ENCODE results near the gene AHNAK.

Gene AHNAK

DNA sequence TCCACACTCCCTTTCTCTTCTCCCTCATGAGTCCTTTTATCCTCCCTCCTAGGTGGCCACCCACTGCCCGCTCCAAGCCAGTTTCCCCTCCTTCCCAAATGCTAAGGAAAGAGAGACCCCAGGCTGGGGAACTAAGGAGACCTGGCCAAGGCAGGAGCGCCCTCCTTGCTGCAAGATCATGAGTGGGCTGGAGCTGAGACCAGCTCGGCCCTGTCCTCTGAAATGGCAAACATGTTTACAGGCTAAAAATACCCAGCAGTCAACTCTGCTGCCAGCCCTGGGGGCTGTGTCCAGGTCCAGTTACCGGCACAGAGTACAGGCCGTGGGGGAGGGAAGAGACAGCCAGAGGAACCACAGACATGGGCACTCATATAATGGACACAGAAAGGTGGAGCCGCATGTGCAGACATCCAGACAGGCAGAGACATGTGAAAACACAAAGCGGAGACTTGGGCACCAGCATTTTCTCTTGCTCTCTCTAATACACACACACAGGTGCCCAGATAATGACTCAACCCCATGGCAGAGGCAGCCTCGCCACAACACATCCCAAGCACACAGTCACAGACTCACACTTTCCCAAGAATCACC, 1.2 kb upstream of the AHNAK start:
- TF ChIP-seq, protein P1, sequence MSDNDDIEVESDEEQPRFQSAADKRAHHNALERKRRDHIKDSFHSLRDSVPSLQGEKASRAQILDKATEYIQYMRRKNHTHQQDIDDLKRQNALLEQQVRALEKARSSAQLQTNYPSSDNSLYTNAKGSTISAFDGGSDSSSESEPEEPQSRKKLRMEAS (IDR thresholded peaks at IDR 0.05; ENCODE audit: low read depth, low read length): no peak
- TF ChIP-seq, protein P2, sequence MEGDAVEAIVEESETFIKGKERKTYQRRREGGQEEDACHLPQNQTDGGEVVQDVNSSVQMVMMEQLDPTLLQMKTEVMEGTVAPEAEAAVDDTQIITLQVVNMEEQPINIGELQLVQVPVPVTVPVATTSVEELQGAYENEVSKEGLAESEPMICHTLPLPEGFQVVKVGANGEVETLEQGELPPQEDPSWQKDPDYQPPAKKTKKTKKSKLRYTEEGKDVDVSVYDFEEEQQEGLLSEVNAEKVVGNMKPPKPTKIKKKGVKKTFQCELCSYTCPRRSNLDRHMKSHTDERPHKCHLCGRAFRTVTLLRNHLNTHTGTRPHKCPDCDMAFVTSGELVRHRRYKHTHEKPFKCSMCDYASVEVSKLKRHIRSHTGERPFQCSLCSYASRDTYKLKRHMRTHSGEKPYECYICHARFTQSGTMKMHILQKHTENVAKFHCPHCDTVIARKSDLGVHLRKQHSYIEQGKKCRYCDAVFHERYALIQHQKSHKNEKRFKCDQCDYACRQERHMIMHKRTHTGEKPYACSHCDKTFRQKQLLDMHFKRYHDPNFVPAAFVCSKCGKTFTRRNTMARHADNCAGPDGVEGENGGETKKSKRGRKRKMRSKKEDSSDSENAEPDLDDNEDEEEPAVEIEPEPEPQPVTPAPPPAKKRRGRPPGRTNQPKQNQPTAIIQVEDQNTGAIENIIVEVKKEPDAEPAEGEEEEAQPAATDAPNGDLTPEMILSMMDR (IDR thresholded peaks at IDR 0.05; ENCODE audit: low read depth, low read length): no peak
- TF ChIP-seq MYC (IDR thresholded peaks at IDR 0.05; ENCODE audit: low read depth, low read length) (no peak), POLR2A (IDR thresholded peaks at IDR 0.05; ENCODE audit: extremely low read depth, insufficient read length) (no peak)
- no peak overlapping the region for H3K4me3 ChIP-seq (ENCODE audit: low read depth, low read length)
- no peak for DNase-seq (ENCODE audit: low read depth)

DNA sequence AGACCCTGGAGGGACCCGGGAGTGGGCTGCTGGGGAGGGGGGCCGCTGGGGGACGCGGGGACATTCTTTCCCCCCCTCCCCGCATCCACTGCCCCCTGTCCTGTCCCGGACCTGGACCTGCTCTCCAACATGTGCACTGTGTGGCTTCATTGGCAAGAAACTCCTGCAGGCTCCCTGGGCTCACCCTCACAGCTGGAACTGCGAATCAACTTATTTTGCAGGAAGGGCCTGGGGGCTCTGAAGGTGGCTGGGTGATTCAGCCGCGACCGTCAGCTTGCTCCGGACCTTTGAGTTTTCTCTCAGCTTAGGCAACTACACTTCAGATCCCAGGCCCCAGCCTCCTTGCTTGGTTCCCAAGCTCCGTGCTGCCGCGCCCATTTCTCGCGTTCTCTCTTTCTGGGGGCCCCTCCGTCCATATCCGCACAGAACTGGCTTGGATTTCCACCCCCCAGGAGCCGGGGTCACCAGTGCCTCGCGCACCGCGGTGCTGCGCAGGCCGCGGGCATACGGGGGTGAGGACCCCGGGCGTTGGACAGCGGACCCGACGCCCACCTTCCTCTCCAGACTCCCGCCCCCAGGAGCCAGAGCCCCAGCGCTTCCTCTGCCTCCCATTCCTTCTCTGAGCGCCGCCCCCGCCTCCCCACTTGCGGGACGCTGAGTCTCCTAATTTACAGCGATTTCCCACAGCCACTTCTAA, 471 bp upstream of the AHNAK start:
- H3K4me3 ChIP-seq (ENCODE audit: low read depth, low read length): peak overlapping the region; percentile 57
- TF ChIP-seq, protein P1 (IDR thresholded peaks at IDR 0.05; ENCODE audit: low read depth, low read length): no peak
- peak; percentile 81 for DNase-seq (ENCODE audit: low read depth)

DNA sequence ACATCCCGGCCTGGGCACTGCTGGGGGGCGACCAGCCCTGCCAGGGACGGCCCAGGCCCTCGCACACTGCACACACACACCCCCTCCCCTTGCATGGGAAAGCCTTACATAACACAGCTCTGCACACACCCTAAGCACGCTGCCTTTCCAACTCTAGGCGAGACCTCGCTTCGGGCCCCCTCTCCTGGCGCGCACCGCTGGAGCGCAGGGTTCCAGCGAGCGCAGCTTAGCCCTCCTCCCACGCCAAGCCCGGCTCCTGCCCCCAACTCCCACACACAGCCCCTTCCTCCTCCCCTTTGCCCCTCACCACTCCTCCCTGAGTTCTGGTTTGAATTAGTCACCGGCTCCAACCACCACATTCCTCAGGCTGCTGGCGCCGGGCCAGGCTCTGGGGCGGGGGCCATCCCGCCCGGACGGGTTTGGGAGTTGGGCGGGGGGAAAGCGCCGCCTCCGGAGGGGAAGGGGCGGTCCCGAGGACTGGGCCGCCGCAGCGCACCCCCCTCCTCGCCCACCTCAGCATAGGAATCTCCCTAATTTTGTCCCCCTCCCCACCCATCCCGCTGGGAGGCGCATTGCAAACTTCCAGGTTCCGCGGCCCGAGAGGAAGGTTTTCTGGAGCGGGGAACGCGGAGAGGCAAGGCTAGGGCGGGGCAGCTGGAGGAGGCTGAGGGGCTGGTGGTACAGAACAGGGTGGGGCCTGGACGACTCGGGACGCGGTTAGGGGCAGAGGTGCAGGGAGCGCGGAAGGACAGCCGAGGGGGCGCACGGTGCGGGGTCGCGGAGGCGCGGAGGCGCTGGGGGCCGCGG, 966 bp downstream of the AHNAK start:
- H3K4me3 ChIP-seq (ENCODE audit: low read depth, low read length): peak overlapping the region; percentile 83
- peak; percentile 99 for DNase-seq (ENCODE audit: low read depth)
- TF ChIP-seq, protein P1 (IDR thresholded peaks at IDR 0.05; ENCODE audit: low read depth, low read length): peak; percentile 87
- TF ChIP-seq MYC (IDR thresholded peaks at IDR 0.05; ENCODE audit: low read depth, low read length) (peak; percentile 93), POLR2A (IDR thresholded peaks at IDR 0.05; ENCODE audit: extremely low read depth, insufficient read length) (no peak)
- TF ChIP-seq, protein P2 (IDR thresholded peaks at IDR 0.05; ENCODE audit: low read depth, low read length): peak; percentile 6

DNA sequence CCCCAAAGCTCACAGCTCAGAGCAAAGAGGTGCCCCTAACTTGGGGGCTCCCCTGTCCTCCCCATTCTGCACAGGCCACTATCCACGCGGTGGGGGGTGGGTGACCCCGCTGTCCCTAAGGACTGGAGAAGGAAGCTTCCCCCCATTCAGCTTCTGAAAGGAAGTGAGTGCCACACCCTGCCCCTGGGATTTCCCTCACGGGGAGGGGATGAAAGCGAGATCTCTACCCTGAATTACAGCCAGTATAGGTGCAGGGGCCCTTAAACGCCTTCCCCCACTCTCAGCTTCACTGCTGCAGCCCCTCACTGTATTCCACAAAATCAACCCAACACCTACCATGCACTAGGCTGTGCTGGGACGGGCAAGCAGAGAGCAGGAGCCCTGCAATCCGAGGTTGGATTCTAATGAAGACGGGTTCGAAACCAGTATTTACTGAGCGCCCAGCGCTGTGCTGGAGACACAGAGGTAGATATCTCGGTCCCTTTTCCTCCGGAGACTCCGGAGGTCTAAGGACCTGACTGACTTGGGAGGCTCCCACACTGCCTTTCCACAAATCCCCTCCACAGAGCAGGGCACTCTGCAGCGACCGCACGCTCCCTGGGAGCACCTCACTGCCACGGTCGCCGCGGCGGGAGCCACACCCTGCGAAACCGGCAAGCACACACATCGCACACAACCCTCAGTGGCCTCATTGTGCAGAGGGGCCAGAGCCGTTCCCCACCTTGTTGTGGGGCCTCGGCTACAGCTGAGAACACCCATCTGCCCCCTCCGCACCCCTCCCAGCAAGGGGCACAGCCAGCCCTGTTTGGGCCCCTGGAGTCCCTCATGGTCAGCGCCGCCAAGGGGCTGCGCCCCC, 1.8 kb downstream of the AHNAK start:
- H3K4me3 ChIP-seq (ENCODE audit: low read depth, low read length): peak overlapping the region; percentile 83
- TF ChIP-seq, protein P1 (IDR thresholded peaks at IDR 0.05; ENCODE audit: low read depth, low read length): peak; percentile 16; the same call in 1 of the 2 replicates
- TF ChIP-seq, protein P2 (IDR thresholded peaks at IDR 0.05; ENCODE audit: low read depth, low read length): no peak
- peak; percentile 75 for DNase-seq (ENCODE audit: low read depth)

DNA sequence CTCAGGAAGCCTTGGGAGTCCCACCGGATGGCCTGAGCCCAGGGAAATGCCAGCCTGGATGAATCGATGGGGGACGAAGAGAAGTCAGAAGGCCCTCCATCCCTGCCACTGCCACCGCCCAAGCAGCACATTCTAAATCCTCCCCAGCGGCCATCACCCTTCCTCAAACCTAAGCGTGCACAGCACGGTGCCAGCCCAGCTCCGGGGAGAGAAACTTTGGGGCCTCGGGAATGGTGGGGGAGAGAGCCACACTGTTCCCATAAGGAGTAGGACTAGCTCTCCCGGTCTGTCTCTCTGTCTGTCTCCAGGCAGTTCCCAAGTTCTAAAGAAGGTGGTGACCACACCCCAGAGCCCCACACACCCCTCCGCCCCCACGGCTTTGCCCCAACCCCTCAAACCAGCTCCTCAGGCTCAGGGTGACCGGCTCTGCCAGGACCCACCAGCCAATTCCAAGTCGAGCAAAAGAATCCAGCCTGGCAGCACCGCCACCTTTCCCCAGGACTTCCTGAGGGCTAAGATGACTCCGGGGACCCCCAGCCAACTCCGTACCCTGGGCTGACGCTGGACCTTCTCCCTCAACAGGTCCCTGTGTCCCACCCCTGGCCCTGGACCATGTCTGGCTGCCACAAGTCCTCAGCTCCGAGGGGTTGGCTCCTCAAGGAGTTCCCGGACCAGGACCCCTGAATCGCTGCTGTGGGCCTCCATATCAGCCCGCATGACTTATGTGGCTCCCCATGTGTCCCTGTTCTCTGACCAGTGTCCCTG, 2.7 kb downstream of the AHNAK start:
- DNase-seq (ENCODE audit: low read depth): no peak
- peak overlapping the region; percentile 83 for H3K4me3 ChIP-seq (ENCODE audit: low read depth, low read length)
- TF ChIP-seq MYC (IDR thresholded peaks at IDR 0.05; ENCODE audit: low read depth, low read length) (no peak), POLR2A (IDR thresholded peaks at IDR 0.05; ENCODE audit: extremely low read depth, insufficient read length) (no peak)
- TF ChIP-seq, protein P1 (IDR thresholded peaks at IDR 0.05; ENCODE audit: low read depth, low read length): no peak
- TF ChIP-seq, protein P2 (IDR thresholded peaks at IDR 0.05; ENCODE audit: low read depth, low read length): no peak
